ENCODE results near the gene MYO7A. TPM values are rescaled to one million over a fixed set of nuclear protein-coding genes. Genes with fewer than 3 reads are reported as not detected.

MYO7A gene
- total and polyA plus RNA-seq, 8 donors = 1.4 to 29.2 (median 3.3) TPM

DNA sequence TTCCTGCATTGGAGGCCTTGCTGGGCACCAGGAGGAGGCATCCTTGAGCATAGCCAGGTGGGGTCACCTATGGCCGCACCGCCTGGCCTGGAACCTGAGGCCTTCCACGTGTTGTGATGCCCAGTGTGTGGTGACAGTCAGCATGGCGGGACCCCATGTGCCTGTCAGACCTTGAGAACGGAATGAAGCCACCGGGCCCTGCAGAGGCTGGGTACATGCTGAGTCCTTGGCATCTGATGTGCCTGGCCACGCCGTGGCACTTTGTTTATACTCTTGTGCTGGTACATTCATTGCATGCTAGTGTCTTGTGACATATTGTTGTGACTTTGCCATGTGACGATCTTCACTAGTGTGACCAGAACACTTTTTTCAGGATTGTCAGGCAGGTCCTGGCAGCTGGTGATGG, 8.5 kb upstream of the MYO7A start:
- H3K27ac ChIP-seq = no peak overlapping the region
- H3K27me3 ChIP-seq = no peaks in the 10 kb centered on the region
- intact Hi-C loops (cut with DNase I; ENCODE audit: low total_unique reads) = no loop called here
- DNase-seq = no peak
- peaks cover 37 to 100% (median 97%) of the 10 kb centered on the region in 4 donors for H3K36me3 ChIP-seq
- WGBS, 5 donors = 92 to 95% (median 93%) methylated on average over 7 to 9 of the region's 9 CpGs
- H3K4me3 ChIP-seq = no peak overlapping the region
- H3K9me3 ChIP-seq = no peaks in the 10 kb centered on the region
- H3K4me1 ChIP-seq = no peaks in the 10 kb centered on the region
- TF ChIP-seq EP300 (IDR thresholded peaks at IDR 0.05) (no peak), POLR2A (IDR thresholded peaks at IDR 0.05) (no peak), POLR2AphosphoS5 (IDR thresholded peaks at IDR 0.05) (no peak)
- TF ChIP-seq, protein P1, sequence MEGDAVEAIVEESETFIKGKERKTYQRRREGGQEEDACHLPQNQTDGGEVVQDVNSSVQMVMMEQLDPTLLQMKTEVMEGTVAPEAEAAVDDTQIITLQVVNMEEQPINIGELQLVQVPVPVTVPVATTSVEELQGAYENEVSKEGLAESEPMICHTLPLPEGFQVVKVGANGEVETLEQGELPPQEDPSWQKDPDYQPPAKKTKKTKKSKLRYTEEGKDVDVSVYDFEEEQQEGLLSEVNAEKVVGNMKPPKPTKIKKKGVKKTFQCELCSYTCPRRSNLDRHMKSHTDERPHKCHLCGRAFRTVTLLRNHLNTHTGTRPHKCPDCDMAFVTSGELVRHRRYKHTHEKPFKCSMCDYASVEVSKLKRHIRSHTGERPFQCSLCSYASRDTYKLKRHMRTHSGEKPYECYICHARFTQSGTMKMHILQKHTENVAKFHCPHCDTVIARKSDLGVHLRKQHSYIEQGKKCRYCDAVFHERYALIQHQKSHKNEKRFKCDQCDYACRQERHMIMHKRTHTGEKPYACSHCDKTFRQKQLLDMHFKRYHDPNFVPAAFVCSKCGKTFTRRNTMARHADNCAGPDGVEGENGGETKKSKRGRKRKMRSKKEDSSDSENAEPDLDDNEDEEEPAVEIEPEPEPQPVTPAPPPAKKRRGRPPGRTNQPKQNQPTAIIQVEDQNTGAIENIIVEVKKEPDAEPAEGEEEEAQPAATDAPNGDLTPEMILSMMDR (IDR thresholded peaks at IDR 0.05) = no peak

DNA sequence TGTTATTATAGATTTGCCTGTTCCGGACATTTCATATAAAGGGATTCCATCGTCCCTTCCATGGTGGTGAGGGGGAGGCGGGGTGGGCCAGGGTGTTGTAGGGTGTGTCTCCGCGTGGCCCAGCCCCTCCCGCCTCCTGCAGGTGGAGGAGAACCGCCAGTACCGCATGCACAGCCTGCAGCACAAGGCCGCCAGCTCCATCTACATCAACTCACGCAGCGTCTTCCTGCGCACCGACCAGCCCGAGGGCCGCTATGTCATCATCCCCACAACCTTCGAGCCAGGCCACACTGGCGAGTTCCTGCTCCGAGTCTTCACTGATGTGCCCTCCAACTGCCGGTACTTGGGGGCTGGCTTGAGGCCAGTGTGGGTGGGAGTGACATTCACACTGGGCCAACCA, 7.5 kb upstream of the MYO7A start:
- TF ChIP-seq EP300 (IDR thresholded peaks at IDR 0.05) = no peak
- TF ChIP-seq, protein P1 (IDR thresholded peaks at IDR 0.05) = no peak
- TF ChIP-seq POLR2AphosphoS5 (IDR thresholded peaks at IDR 0.05) = no peak
- TF ChIP-seq POLR2A (IDR thresholded peaks at IDR 0.05) = no peak
- Histone ChIP-seq H3K27ac (no peak overlapping the region), H3K4me3 (no peak overlapping the region), H3K27me3 (no peaks in the 10 kb centered on the region), H3K4me1 (no peaks in the 10 kb centered on the region), H3K36me3 (peaks cover 37 to 99% (median 89%) of the 10 kb centered on the region in 4 donors), H3K9me3 (no peaks in the 10 kb centered on the region)
- intact Hi-C loops (cut with DNase I; ENCODE audit: low total_unique reads) = loop anchor here (10.0 kb wide), 1 partner anchor 434 kb away; no protein-coding TSS in a partner anchor
- WGBS, 5 donors = 91 to 93% (median 92%) methylated on average over 15 to 19 of the region's 19 CpGs
- no peak for DNase-seq

DNA sequence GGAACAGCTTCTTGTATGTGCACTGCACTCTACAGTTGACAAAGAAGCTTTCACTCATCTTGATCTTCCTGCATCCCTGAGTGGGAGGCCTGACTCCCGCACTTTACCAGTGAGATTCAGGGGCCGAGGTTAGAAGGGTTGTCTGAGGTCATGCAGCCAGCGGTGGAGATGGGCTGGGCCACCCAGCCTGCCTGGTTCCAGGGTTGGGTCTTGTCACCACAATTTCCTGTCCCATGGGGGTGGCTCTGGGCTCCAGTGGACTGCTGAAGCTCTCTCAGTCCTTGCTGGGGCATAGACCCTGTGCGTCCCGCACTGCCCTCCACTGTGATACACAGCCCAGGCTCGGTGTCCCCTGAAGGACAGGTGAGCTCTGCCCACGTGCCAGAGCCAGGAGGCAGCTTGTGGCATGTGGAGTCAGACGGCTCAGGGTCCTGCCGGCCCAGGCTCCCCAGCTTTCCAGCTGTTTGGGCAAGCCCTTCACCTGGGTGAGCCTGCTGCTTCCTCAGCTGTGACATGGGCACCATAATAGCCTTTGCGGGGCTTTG, 6.9 kb upstream of the MYO7A start:
- Histone ChIP-seq H3K4me1 (no peaks in the 10 kb centered on the region), H3K4me3 (no peak overlapping the region), H3K36me3 (peaks cover 37 to 96% (median 83%) of the 10 kb centered on the region in 4 donors), H3K27me3 (no peaks in the 10 kb centered on the region), H3K9me3 (no peaks in the 10 kb centered on the region), H3K27ac (no peak overlapping the region)
- DNase-seq = no peak
- WGBS, 5 donors = 82 to 89% (median 85%) methylated on average over 4 to 10 of the region's 10 CpGs
- intact Hi-C loops (cut with DNase I; ENCODE audit: low total_unique reads) = loop anchor here (10.0 kb wide), 1 partner anchor 434 kb away; no protein-coding TSS in a partner anchor
- TF ChIP-seq EP300 (IDR thresholded peaks at IDR 0.05) = no peak
- TF ChIP-seq, protein P1 (IDR thresholded peaks at IDR 0.05) = no peak
- no peak for TF ChIP-seq POLR2AphosphoS5 (IDR thresholded peaks at IDR 0.05)
- TF ChIP-seq POLR2A (IDR thresholded peaks at IDR 0.05) = no peak

DNA sequence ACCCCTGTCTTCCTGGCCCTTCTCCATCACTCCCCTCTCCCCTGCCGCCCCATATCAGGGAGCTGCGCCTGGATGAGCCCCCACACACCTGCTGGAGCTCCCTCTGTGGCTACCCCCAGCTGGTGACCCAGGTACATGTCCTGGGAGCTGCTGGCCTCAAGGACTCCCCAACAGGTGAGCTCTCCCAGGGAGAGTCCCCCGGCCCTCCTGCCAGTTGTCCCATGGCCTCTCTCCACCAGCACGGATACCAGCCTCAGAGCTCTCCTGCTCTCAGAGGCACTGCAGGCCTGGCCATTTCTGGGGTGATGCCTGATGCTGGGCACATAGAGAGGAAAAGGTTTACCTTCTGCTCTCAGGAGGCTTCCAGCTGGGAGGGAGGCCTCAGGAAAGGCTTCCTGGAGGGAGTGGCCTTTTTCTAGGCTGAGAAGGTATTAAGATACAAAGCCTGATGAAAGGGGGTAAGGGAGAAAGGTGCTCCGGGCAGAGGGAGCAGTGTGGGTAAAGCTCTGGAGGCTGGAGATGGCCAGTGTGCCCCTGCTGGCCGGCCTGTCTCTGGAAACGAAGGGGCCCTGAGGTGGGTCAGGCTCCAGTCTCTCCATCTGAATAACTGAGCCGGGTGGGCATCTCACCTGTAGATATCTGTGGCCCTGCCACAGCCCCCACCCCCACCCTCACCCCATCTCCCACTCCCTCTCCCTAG, 6.0 kb upstream of the MYO7A start:
- intact Hi-C loops (cut with DNase I; ENCODE audit: low total_unique reads) = loop anchor here (10.0 kb wide), 1 partner anchor 433 kb away; no protein-coding TSS in a partner anchor
- Histone ChIP-seq H3K4me1 (peaks cover 4 to 8% (median 5%) of the 10 kb centered on the region in 4 donors), H3K27me3 (peaks cover 0 to 3% (median 0%) of the 10 kb centered on the region in 3 donors), H3K27ac (no peak overlapping the region), H3K4me3 (no peak overlapping the region), H3K36me3 (peaks cover 37 to 87% (median 76%) of the 10 kb centered on the region in 4 donors), H3K9me3 (no peaks in the 10 kb centered on the region)
- WGBS, 5 donors = 90 to 97% (median 93%) methylated on average over 8 of the region's 8 CpGs
- no peak for TF ChIP-seq POLR2AphosphoS5 (IDR thresholded peaks at IDR 0.05)
- no peak for DNase-seq
